Transverse colon (tissue), 3 donors: ENCODE data around the gene AGBL4.

Experiments used
- EP300 ChIP-seq: sonication (generic); formaldehyde crosslinking; IDR thresholded peaks from one replicate; pipeline ENCODE4 v1.6.1; 2017; ENCODE audit warnings: antibody characterized with exemption, low read depth
- TF ChIP-seq, protein P1 (sequence below), 5 experiments: fragments of 200-600 bp in 3 of 5; fragments of 450-650 bp in 2 of 5; sonication (generic) in 3 of 5; IDR thresholded peaks; 1 replicate in 2 of 5; 2 replicates in 3 of 5; pipeline ENCODE4 v1.5.1; 2016 to 2017; ENCODE audit warnings: antibody characterized with exemption in 5 of 5, inconsistent platforms in 3 of 5, mild to moderate bottlenecking in 2 of 5, moderate library complexity in 1 of 5

DNA sequence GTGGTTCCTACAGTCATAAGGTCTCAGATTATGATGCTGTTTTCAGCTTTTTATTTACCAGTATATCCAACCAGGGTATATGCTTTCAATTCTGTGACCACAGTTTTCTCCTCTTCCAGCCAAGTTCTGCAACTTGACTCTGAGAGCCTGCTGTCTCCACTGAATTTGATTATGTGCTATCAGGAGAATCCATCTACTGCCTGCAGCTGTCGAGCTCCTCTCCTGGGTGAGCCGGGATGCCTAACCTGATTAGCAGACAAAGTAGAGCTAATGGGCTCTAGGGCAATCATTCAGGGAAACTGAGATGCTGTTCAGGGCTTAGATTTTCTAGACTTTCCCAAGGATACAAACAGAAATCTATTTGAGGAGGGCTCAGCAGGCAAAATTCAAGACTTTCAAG, 975.6 kb downstream of the AGBL4 start:
- TF ChIP-seq EP300, result no peak
- TF ChIP-seq, protein P1, sequence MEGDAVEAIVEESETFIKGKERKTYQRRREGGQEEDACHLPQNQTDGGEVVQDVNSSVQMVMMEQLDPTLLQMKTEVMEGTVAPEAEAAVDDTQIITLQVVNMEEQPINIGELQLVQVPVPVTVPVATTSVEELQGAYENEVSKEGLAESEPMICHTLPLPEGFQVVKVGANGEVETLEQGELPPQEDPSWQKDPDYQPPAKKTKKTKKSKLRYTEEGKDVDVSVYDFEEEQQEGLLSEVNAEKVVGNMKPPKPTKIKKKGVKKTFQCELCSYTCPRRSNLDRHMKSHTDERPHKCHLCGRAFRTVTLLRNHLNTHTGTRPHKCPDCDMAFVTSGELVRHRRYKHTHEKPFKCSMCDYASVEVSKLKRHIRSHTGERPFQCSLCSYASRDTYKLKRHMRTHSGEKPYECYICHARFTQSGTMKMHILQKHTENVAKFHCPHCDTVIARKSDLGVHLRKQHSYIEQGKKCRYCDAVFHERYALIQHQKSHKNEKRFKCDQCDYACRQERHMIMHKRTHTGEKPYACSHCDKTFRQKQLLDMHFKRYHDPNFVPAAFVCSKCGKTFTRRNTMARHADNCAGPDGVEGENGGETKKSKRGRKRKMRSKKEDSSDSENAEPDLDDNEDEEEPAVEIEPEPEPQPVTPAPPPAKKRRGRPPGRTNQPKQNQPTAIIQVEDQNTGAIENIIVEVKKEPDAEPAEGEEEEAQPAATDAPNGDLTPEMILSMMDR (IDR thresholded peaks at IDR 0.05), result no peak
